Activated CD8-positive, alpha-beta memory T cell treated with anti-CD3 and anti-CD28 coated beads for 48 hours (primary cell): ENCODE results near the gene RASA3.
A peak's percentile ranks its signal among the peaks of the same experiment; 100 is the strongest.

Experiments
- DNase-seq, 3 experiments: peaks; one replicate each; pipeline ENCODE4 v3.0.0-alpha.2; 2020; ENCODE audit warnings: low read depth in 2 of 3, low spot score in 2 of 3

Gene RASA3

DNA sequence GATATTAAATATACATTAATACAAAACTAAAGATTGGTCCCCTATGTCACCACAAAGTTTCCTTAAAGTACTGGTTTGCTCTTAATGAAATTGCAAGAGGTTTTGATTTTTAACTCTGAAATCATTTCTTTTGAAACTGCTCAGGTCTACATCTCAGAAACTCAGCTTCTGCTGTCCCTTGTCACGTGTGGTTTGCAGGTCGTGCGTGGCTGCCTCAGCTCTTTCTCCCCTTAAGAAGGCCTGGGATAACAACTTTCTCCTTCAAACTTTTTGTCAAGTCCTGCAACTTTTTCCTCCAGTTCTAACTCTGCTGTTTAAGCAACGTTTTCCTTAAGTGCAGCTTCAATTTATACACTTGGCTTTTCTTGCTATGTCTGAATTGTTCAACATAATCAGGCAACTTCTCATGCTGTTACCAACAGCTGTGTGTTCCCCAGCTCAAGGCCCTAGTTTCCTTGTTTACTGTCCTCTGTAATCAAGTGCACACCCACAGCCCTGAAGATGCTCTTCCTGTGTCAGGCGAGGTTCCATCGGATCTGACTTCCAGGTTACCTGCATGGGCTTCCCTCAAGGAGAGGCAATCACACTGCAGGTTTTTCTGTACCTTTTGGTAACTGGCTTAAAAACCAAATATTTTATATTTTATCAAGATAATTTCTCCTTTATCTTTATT is 172.0 kb downstream of the RASA3 start:
- no peak for DNase-seq

DNA sequence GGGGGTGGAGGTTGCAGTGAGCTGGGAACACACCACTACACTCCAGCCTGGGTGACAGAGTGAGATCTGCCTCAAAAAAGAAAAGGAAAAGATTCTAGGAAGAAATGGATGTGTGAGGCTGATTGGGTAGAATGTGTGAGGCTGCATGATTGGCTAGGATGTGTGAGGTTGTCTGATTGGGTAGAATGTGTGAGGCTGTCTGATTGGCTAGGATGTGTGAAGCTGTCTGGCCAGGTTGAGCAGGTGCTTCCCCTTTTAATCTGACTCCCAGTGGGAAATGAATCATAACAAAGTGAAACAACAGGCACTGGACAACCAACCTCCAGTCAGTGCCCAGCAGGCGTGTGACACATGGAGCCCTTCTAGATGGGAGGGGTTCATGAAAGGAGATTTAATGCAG is 173.2 kb downstream of the RASA3 start:
- DNase-seq = no peak

- no peak for DNase-seq
These were observed 174.1 kb downstream of the RASA3 start for GRCh38 chr13:113958373-113958772.

GRCh38 chr13:113956571-113956970 is 175.9 kb downstream of the RASA3 start:
- DNase-seq = no peak

DNA sequence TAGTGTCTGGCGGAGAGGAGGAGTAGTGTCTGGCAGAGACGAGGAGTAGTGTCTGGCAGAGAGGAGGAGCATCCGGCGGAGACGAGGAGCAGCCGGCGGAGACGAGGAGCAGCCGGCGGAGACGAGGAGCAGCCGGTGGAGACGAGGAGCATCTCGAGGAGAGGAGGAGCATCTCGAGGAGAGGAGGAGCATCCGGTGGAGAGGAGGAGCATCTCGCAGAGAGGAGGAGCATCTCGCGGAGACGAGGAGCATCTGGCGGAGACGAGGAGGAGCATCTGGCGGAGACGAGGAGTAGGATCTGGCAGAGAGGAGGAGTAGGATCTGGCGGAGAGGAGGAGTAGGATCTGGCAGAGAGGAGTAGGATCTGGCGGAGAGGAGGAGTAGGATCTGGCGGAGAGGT is 176.7 kb downstream of the RASA3 start:
- no peak for DNase-seq

DNA sequence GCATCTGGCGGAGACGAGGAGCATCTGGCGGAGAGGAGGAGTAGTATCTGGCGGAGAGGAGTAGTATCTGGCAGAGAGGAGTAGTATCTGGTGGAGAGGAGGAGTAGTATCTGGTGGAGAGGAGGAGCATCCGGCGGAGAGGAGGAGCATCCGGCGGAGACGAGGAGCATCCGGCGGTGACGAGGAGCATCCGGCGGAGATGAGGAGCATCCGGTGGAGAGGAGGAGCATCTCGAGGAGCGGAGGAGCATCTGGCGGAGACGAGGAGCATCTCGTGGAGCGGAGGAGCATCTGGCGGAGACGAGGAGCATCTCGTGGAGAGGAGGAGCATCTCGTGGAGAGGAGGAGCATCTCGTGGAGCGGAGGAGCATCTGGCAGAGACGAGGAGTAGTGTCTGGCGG is 177.2 kb downstream of the RASA3 start:
- DNase-seq = no peak

DNA sequence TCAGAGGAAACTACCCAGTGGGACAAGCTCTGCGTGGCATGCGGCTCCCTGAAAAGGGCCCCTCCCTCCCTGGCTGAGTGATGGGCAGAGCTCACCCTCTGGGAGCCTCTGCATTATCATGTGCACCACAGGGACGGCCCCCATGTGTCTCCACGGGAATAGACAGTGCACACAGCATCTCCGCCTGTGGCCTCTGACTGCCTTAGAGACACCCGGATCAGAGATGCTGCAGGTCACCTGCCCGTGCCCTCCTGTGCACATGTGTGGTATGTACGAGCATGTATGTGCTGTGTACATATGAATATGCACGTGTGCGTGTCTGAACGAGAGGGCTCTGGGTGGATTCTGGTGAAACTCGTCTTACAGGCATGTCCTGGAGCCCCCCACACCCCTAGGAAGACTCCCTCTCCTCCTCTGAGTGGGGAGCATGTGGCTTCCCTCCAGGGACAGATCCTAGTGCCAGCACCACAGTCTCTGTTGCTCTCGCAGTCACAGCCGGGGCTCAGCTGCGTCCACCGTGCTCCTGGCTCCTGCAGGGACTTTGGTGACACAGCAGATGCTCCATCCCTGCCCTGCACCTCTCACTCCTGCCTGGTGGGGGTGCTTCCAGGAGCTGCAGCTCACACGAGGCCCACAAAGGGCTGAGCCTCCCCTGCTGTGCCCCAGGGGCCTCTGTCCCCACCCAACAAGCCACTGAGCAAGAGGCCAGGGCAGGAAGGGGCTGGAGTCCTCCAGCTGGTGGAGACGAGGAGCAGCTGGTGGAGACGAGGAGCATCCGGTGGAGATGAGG is 178.2 kb downstream of the RASA3 start:
- DNase-seq = no peak

- no peak for DNase-seq
These were observed 178.9 kb downstream of the RASA3 start for GRCh38 chr13:113953561-113953960.

DNA sequence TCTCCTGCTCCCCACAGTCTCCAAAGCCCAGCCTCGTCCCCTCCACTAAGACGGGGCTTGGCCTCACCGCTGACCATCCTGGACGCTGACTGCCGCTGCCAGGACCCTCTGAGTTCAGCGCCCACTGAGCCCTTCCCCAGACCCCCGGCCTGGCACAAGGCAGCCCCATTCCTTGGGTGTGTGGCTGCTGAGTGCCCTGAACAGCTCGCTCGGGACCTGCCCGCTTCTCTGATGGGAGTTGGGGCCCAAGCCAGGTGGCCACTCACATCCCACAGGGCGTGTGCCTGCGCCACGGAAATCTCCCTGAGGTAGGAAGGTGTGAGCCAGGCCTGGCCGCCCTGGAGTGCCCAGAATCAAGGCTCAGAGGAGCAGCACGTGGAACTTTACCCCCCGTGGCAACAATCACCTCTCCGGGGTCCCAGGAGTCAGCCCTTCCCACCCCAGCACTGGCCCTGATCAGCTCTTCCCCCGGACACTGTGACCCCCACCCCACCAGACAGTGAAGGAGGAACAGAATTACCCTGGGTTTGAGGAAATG is 179.4 kb downstream of the RASA3 start:
- DNase-seq = no peak

- DNase-seq = no peak
These were observed 180.1 kb downstream of the RASA3 start for GRCh38 chr13:113952151-113952982.

- peak in 1 of 3 experiments; percentile 26 for DNase-seq
These were observed 181.0 kb downstream of the RASA3 start for GRCh38 chr13:113951246-113951999.

DNA sequence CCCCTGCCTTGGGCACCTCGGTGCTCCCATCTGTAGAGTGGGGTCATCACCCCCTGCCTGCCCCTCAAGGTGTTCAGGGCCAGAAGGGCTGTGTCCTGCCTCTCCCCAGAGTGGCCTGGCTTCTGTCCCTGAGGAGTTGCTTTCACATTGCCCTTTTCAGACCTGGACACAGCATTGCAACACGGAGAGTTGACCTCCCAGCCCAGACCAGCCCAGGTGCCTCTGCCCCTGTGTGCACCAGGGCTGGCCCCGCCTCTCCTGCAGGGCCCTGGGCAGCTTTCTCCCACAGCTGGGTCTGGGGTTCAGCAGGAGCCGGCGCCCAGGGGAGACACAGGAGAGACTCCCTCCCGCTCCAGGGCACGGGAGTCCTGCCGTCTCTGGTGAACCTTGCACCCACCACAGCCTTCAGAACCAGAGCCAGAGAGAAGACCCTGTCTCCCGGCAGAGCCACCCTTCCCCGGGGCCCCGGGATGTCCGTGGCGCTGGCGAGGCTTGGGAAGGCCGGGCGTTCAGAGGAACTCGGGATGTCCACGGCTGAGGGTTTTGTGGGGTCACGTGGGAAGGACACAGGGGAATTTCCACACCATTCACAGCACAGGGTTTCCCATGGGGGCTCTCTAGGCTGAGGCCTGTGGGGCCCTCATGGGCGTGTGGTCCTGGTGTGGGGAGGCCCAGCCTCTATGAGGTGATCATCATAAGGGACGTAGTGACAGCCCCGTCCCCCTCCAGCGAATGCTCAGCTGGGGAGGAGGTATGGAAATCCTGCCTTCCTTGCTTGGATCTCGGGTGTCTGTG is 181.8 kb downstream of the RASA3 start:
- no peak for DNase-seq

- no peak for DNase-seq
These were observed 182.9 kb downstream of the RASA3 start for GRCh38 chr13:113949546-113949945.

DNA sequence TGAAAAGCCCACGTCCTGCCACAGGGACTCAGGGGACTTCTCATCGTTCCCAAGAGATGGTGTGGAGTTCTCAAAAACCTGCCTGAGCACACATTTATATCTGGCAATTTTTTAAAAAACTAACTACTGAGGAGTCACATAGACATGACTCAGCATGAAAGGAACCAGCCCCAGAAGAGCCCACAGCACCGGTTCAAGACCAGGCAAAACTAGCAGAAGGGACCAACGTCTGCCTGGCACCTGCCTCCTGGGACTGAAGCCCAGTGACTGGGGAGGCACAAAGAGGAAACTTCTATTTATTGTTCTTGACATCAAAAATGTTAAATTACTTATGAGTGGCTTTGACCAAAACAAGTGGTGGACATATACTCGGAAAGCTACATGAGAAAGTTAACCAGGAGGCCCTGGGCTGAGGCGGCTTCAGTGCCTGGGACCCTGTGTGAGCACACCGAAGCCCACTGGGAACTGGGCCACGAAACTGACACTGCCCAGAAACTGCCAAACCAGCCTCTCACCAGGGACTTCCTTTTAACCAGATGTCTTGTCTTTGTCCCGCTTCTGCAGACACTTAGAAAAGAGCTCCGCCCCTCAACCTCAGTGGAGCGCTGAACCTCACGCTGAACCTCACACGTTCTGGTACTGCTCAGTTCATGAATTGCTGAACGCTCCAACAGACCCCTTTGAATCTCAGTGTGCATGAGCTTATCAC is 184.2 kb downstream of the RASA3 start:
- DNase-seq = no peak

DNA sequence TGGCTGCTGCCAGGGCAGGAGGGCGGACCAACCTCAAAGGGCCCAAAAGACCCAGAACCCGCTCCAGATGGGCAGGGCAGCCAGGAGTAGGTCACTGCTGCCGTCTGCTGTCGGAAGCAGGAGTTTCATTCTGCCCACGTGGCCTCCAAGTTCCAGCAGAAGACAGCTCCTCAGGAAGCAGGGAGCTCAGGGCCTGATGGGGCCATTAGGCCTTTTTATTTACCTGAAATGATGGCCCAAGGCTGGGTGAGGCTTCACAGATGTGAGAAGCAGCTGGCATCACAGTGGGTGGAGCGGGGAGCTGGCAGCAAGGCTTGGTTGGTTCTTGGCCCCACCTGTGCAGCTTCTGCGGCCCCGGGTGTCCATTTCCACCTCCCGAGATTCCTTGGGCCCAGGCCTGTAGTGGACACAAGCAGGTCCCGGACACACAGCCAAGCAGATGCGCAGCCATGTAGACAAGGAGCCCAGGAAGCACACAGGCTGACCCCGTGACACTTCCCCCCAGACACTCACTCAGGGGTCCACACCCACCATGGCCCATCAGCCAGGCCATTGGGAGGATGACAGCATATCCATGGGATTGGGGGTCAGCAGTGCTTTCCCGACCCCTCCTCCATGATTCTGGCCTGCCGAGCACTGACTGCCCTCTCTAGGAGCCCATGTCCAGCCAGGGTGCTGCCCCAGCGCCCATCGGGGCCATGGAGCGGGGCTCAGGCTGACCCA is 185.0 kb downstream of the RASA3 start:
- no peak for DNase-seq

DNA sequence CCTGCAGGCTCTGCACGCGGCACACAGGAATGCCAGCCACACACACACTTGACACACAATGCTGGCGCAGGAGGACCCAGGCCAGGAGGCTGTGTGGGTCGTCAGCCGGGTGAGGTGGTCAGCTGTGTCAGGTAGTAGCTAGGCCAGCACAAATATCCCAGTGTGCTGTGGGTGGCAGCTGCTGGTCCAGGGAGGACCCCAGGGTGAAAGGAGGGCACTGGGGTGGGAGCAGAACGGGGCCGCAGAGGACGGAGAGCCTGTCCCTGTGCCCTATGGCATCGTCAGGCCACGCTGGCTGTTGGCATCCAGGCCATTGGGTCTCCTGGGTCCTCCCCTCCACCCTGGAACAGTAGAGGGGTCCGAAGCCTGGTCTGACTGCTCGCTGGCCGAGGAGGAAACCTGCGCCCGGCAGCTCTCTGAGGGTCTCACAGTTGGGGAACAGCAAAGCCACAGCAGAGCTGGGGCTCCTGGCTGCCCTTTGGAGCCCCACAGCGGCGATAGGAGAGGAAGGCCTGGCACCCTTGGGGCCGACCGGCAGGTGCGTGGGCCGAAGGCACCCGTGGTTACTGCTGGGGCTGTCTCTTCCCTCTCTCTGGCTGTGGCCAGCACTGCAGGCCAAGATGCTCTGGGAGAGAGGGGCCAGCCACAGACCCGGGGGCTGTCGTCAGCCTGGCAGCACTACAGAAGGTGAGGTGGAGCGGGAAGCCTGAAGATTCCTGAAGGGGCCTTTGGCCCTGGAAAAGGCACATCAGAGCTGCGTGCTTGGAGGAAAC is 185.8 kb downstream of the RASA3 start:
- DNase-seq = no peak

GRCh38 chr13:113945857-113946408 is 186.5 kb downstream of the RASA3 start:
- DNase-seq = no peak
